ENCODE data around the gene PTGES2. TPM values are rescaled to one million over a fixed set of nuclear protein-coding genes. Genes with fewer than 3 reads are reported as not detected.

Gene PTGES2
- total and polyA plus RNA-seq, 2 experiments from 2014 or later: 59.7 to 124 TPM

GRCh38 chr9:128125580-128126354 lies 1.8 kb downstream of the PTGES2 start:
- no peak for ATAC-seq
- H3K79me2 ChIP-seq (replicated peaks; ENCODE audit: insufficient read depth): peaks cover 25% of the 10 kb centered on the region
- no peak overlapping the region for H2AFZ ChIP-seq
- peaks cover 15% of the 10 kb centered on the region for H3K9me3 Mint-ChIP-seq
- H3F3A ChIP-seq (replicated peaks; ENCODE audit: low read depth): peaks cover 5% of the 10 kb centered on the region; the same call in 1 of the 2 replicates
- H3K9me2 ChIP-seq (ENCODE audit: insufficient read depth): no peaks in the 10 kb centered on the region
- 0 out of 2 replicates have a peak, but pooled peaks cover 4% of the 10 kb centered on the region for H3K36me3 ChIP-seq (ENCODE audit: insufficient read depth)
- H4K20me1 ChIP-seq (replicated peaks; ENCODE audit: insufficient read depth): peaks cover 9% of the 10 kb centered on the region
- H3K4me1 Mint-ChIP-seq: peaks cover 17% of the 10 kb centered on the region
- H3K36me3 Mint-ChIP-seq (ENCODE audit: low read depth): peaks cover 51% of the 10 kb centered on the region
- no peak for DNase-seq (ENCODE audit: low spot score)
- H3K27ac Mint-ChIP-seq: no peak overlapping the region
- peaks cover 21% of the 10 kb centered on the region for H3K27me3 Mint-ChIP-seq (ENCODE audit: insufficient read depth, low read depth, poor library complexity)
- TF ChIP-seq NANOG (IDR thresholded peaks at IDR 0.05; ENCODE audit: borderline replicate concordance) (no peak), EZH2 (IDR thresholded peaks at IDR 0.05; ENCODE audit: low read depth, unreplicated experiment) (no peak), ZNF331 (CRISPR knock-in tag; IDR thresholded peaks at IDR 0.05; ENCODE audit: low read depth) (no peak), CTCF (conservative IDR thresholded peaks at IDR 0.05; ENCODE audit: low read depth in 2 of 2) (no peak), ZNF114 (CRISPR knock-in tag; IDR thresholded peaks at IDR 0.05) (no peak), CREB1 (CRISPR knock-in tag; IDR thresholded peaks at IDR 0.05; ENCODE audit: low read depth) (no peak), POLR2AphosphoS5 (IDR thresholded peaks at IDR 0.05; ENCODE audit: low read depth) (no peak)
- TF ChIP-seq, protein P1, sequence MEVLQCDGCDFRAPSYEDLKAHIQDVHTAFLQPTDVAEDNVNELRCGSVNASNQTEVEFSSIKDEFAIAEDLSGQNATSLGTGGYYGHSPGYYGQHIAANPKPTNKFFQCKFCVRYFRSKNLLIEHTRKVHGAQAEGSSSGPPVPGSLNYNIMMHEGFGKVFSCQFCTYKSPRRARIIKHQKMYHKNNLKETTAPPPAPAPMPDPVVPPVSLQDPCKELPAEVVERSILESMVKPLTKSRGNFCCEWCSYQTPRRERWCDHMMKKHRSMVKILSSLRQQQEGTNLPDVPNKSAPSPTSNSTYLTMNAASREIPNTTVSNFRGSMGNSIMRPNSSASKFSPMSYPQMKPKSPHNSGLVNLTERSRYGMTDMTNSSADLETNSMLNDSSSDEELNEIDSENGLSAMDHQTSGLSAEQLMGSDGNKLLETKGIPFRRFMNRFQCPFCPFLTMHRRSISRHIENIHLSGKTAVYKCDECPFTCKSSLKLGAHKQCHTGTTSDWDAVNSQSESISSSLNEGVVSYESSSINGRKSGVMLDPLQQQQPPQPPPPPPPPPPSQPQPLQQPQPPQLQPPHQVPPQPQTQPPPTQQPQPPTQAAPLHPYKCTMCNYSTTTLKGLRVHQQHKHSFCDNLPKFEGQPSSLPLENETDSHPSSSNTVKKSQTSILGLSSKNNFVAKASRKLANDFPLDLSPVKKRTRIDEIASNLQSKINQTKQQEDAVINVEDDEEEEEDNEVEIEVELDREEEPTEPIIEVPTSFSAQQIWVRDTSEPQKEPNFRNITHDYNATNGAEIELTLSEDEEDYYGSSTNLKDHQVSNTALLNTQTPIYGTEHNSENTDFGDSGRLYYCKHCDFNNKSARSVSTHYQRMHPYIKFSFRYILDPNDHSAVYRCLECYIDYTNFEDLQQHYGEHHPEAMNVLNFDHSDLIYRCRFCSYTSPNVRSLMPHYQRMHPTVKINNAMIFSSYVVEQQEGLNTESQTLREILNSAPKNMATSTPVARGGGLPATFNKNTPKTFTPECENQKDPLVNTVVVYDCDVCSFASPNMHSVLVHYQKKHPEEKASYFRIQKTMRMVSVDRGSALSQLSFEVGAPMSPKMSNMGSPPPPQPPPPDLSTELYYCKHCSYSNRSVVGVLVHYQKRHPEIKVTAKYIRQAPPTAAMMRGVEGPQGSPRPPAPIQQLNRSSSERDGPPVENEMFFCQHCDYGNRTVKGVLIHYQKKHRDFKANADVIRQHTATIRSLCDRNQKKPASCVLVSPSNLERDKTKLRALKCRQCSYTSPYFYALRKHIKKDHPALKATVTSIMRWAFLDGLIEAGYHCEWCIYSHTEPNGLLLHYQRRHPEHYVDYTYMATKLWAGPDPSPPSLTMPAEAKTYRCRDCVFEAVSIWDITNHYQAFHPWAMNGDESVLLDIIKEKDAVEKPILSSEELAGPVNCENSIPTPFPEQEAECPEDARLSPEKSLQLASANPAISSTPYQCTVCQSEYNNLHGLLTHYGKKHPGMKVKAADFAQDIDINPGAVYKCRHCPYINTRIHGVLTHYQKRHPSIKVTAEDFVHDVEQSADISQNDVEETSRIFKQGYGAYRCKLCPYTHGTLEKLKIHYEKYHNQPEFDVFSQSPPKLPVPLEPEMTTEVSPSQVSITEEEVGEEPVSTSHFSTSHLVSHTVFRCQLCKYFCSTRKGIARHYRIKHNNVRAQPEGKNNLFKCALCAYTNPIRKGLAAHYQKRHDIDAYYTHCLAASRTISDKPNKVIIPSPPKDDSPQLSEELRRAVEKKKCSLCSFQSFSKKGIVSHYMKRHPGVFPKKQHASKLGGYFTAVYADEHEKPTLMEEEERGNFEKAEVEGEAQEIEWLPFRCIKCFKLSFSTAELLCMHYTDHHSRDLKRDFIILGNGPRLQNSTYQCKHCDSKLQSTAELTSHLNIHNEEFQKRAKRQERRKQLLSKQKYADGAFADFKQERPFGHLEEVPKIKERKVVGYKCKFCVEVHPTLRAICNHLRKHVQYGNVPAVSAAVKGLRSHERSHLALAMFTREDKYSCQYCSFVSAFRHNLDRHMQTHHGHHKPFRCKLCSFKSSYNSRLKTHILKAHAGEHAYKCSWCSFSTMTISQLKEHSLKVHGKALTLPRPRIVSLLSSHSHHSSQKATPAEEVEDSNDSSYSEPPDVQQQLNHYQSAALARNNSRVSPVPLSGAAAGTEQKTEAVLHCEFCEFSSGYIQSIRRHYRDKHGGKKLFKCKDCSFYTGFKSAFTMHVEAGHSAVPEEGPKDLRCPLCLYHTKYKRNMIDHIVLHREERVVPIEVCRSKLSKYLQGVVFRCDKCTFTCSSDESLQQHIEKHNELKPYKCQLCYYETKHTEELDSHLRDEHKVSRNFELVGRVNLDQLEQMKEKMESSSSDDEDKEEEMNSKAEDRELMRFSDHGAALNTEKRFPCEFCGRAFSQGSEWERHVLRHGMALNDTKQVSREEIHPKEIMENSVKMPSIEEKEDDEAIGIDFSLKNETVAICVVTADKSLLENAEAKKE (CRISPR knock-in tag; IDR thresholded peaks at IDR 0.05): no peak
- peak overlapping the region; percentile 87 for H3K4me3 Mint-ChIP-seq
- peak overlapping the region; percentile 94; the same call in 1 of the 2 replicates for H3K4me3 ChIP-seq
- peaks cover 12% of the 10 kb centered on the region; the same call in 1 of the 2 replicates for H3K4me1 ChIP-seq (ENCODE audit: insufficient read depth)
- H3K27ac ChIP-seq (ENCODE audit: low read depth): no peak overlapping the region
- peak overlapping the region; percentile 98 for H3K4me2 ChIP-seq
- H3K27me3 ChIP-seq (ENCODE audit: insufficient read depth): no peaks in the 10 kb centered on the region

All from GM23338 (cell line).